Activated naive CD4-positive, alpha-beta T cell treated with anti-CD3 and anti-CD28 coated beads, Interleukin-2, amount 10 ng/mL, durations not matched to agents 7 days and 5 days (primary cell): ENCODE results near the gene HIPK2.
"Not testable (repeated sequence)": the region's sequence is repeated elsewhere in the genome, so short reads cannot be mapped to it uniquely, and the experiment has no call there.

Source experiments
- CTCF ChIA-PET: fragments of 350-600 bp; sonication (Branson Sonifier 250); formaldehyde crosslinking; loops from one replicate; lab custom pipeline; 2021; ENCODE audit warnings: antibody characterized with exemption; lab: Charles Lee
- DNase-seq: peaks from one replicate; pipeline ENCODE4 v3.0.0-alpha.2; 2020
- H3K27ac Mint-ChIP-seq: one replicate; pipeline ENCODE4 v1.8.0; 2021; ENCODE audit warnings: mild to moderate bottlenecking, moderate library complexity, mixed read lengths
- H3K27me3 Mint-ChIP-seq: one replicate; pipeline ENCODE4 v1.8.0; 2021; ENCODE audit warnings: mild to moderate bottlenecking, mixed read lengths
- H3K36me3 Mint-ChIP-seq: one replicate; pipeline ENCODE4 v1.8.0; 2021; ENCODE audit warnings: mixed read lengths
- H3K4me1 Mint-ChIP-seq: one replicate; pipeline ENCODE4 v1.8.0; 2021; ENCODE audit warnings: mixed read lengths
- H3K4me3 Mint-ChIP-seq: one replicate; pipeline ENCODE4 v1.8.0; 2021; ENCODE audit warnings: mild to moderate bottlenecking, moderate library complexity, mixed read lengths
- H3K9me3 Mint-ChIP-seq: one replicate; pipeline ENCODE4 v1.8.0; 2021; ENCODE audit warnings: mixed read lengths

Gene HIPK2

GRCh38 chr7:139559364-139560105, 218.3 kb downstream of the HIPK2 start:
- H3K9me3 Mint-ChIP-seq = no peaks in the 10 kb centered on the region
- no peak overlapping the region for H3K27ac Mint-ChIP-seq
- no peaks in the 10 kb centered on the region for H3K36me3 Mint-ChIP-seq
- no peak for DNase-seq
- peaks cover 2% of the 10 kb centered on the region for H3K4me1 Mint-ChIP-seq
- H3K27me3 Mint-ChIP-seq = peaks cover 24% of the 10 kb centered on the region
- H3K4me3 Mint-ChIP-seq = no peak overlapping the region
- CTCF ChIA-PET = no interaction called here

DNA sequence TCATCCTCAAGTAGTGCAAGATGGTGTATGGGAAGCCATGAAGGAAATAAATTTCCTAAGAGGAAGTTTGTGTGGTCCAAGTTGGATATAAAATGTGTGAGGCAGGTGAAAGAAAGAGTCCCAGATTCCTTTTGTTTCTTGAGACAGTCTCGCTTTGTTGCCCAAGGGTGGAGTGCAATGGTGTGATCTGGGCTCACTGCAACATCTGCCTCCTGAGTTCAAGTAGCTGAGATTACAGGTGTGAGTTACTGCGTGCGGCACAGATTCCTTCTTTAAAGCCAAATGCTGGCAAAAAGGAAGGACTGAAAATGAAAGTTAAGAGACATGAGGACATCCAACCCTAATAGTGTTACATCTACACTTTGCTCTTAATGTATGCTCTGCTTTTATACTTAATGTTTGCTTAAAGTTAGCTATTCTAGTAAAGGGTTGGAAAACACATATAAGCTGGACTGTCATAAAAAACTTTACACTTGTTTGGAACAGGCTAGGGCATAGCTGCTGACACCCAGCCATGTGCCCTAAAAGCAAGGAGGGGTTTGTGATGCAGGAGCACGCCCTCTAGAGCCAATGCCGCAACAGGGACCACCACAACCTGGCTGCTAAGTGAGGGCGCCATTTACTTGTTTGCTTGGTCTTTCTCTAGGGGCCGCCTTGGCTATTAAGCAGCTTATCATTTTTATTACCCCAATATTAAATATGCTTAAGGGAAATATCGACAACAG, 219.8 kb downstream of the HIPK2 start:
- DNase-seq = no peak
- CTCF ChIA-PET = no interaction called here
- peaks cover 37% of the 10 kb centered on the region for H3K27me3 Mint-ChIP-seq

GRCh38 chr7:139553991-139554700, 223.7 kb downstream of the HIPK2 start:
- H3K27ac Mint-ChIP-seq = not testable (repeated sequence)

More for the DNA sequence above, 219.8 kb downstream of the HIPK2 start:
- H3K4me3 Mint-ChIP-seq = no peak overlapping the region
- H3K9me3 Mint-ChIP-seq = no peaks in the 10 kb centered on the region
- no peaks in the 10 kb centered on the region for H3K4me1 Mint-ChIP-seq
- H3K36me3 Mint-ChIP-seq = no peaks in the 10 kb centered on the region
- H3K27ac Mint-ChIP-seq = no peak overlapping the region

GRCh38 chr7:139548302-139549028, 229.3 kb downstream of the HIPK2 start:
- Mint-ChIP-seq H3K36me3 (no peaks in the 10 kb centered on the region), H3K4me1 (no peaks in the 10 kb centered on the region), H3K27me3 (peaks cover 10% of the 10 kb centered on the region), H3K9me3 (no peaks in the 10 kb centered on the region), H3K4me3 (no peak overlapping the region), H3K27ac (no peak overlapping the region)
- CTCF ChIA-PET = interaction anchor here (1.6 kb wide), 1 partner anchor 15 kb away, joined by 3 read pairs; no protein-coding TSS in a partner anchor
- DNase-seq = no peak

More at GRCh38 chr7:139553991-139554700, 223.7 kb downstream of the HIPK2 start:
- not testable (repeated sequence) for H3K4me1 Mint-ChIP-seq, DNase-seq, H3K36me3 Mint-ChIP-seq, H3K4me3 Mint-ChIP-seq, H3K9me3 Mint-ChIP-seq
- peaks cover 38% of the 10 kb centered on the region for H3K27me3 Mint-ChIP-seq
- CTCF ChIA-PET = interaction anchor here (0.6 to 0.7 kb wide), 2 partner anchors 70 to 427 kb away, joined by 3 read pairs; partner anchors contain the start of gene KLRG2

GRCh38 chr7:139544645-139545044, 233.2 kb downstream of the HIPK2 start:
- Mint-ChIP-seq H3K4me1 (no peaks in the 10 kb centered on the region), H3K9me3 (no peaks in the 10 kb centered on the region), H3K27ac (no peak overlapping the region), H3K27me3 (peaks cover 3% of the 10 kb centered on the region), H3K4me3 (no peak overlapping the region), H3K36me3 (no peaks in the 10 kb centered on the region)
- no peak for DNase-seq
- CTCF ChIA-PET = no interaction called here

GRCh38 chr7:139543801-139544603, 233.8 kb downstream of the HIPK2 start:
- Mint-ChIP-seq H3K4me1 (no peaks in the 10 kb centered on the region), H3K9me3 (no peaks in the 10 kb centered on the region), H3K4me3 (no peak overlapping the region), H3K27me3 (peaks cover 3% of the 10 kb centered on the region), H3K36me3 (no peaks in the 10 kb centered on the region), H3K27ac (no peak overlapping the region)
- CTCF ChIA-PET = no interaction called here
- no peak for DNase-seq

DNA sequence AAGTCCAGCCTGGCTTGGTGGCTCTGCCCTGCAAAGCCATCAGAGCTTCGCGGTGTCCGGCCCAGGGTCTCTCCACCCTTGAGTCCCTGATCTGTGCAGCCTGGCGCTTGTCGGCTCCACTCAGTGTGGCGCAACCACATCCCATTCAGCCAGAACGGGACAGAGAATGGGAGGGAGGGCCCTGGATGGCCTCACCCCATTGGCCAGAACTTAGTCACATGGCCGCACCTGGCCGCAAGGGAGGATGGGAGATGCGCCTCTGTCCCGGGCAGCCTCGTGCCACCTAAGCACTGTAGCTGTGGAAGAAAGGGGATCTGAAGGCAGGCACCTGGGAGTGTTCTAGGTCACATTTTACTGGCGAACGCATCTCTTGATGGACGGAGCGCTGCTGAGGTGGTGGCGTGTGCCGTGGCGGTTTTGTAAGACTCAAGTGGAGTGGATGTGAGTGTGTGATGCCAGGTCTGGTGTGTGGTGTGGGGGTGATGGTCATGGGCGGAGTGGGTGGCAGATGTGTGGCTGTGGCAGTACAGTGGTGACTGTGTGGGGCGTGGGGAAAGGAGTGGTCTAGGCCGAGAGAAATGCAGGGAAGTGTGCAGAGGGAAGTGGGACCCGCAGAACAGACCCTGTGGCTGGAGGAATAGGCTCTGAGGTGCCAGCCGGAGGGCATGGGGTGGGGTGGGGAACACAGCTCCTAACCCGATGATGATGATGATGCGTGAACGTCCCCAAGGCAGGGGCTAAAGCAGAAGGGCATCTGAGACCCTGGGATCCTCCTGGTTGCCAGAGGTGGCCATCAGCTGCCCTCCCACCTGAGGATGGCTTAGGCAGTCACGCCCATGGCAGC, 235.3 kb downstream of the HIPK2 start:
- Mint-ChIP-seq H3K4me3 (no peak overlapping the region), H3K36me3 (no peaks in the 10 kb centered on the region), H3K27ac (no peak overlapping the region), H3K4me1 (no peaks in the 10 kb centered on the region), H3K27me3 (peaks cover 3% of the 10 kb centered on the region), H3K9me3 (no peaks in the 10 kb centered on the region)
- CTCF ChIA-PET = no interaction called here
- DNase-seq = no peak

DNA sequence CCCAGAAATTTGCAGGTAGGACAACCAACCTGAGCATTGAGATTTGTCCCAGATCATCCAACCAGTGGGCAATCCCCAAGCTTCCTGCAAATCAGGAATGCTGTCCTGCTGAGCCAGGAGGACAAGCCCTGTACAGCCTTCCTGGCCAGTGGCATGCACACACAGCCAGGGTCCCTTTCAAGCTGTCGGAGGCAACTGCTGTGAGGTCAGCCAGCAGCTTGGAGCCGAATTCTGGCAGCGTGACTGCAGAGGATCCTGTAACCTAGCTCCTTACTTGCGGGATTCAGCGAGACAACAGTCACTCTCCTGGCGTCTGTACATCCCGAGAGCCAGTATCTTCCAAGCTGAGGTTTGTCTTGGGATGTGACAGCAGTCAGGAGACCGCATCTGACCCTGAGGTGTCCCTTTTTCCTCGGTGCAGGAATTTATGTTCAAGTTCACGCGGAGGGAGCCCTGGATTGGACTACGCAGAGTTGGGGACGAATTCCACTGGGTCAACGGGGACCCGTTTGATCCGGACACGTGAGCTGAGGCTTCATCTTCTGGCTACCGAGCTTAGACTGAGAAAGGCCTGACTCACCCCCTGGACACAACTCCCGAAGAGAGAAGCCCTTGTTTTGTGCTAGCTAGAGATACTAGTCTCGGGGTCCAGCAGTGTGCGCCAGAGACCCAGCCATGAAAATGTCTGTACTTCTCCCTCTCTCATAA, 236.0 kb downstream of the HIPK2 start:
- Mint-ChIP-seq H3K27ac (no peak overlapping the region), H3K4me3 (no peak overlapping the region), H3K9me3 (no peaks in the 10 kb centered on the region), H3K4me1 (no peaks in the 10 kb centered on the region), H3K27me3 (peaks cover 3% of the 10 kb centered on the region), H3K36me3 (no peaks in the 10 kb centered on the region)
- CTCF ChIA-PET = no interaction called here
- DNase-seq = no peak

GRCh38 chr7:139540203-139540602, 237.6 kb downstream of the HIPK2 start:
- Mint-ChIP-seq H3K27me3 (peaks cover 7% of the 10 kb centered on the region), H3K4me3 (no peak overlapping the region), H3K4me1 (no peaks in the 10 kb centered on the region), H3K27ac (no peak overlapping the region), H3K9me3 (no peaks in the 10 kb centered on the region), H3K36me3 (no peaks in the 10 kb centered on the region)
- DNase-seq = no peak
- CTCF ChIA-PET = no interaction called here

GRCh38 chr7:139538881-139539635, 238.7 kb downstream of the HIPK2 start:
- Mint-ChIP-seq H3K9me3 (no peaks in the 10 kb centered on the region), H3K27ac (no peak overlapping the region), H3K4me3 (no peak overlapping the region), H3K36me3 (no peaks in the 10 kb centered on the region), H3K27me3 (peaks cover 9% of the 10 kb centered on the region), H3K4me1 (no peaks in the 10 kb centered on the region)
- CTCF ChIA-PET = no interaction called here
- DNase-seq = no peak

DNA sequence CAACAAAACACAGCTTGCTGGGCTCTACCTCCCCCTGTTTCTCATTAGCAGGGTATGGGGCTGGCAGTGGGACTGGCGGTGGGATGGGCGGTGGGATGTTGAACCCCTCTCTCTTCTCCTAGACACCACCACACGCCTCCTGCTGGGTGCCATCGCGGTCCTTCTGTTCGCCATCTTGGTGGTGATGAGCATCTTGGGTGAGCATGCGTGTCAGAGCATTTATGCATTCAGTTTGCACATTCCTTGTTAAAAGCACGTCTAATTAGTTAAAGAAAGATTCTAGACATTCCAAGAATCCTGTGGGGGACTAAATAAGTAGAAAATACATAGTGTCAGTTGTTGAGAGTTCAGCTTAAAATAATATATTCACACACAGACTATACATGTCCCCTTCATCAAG, 241.6 kb downstream of the HIPK2 start:
- no peaks in the 10 kb centered on the region for H3K4me1 Mint-ChIP-seq
- H3K36me3 Mint-ChIP-seq = no peaks in the 10 kb centered on the region
- DNase-seq = no peak
- CTCF ChIA-PET = no interaction called here
- no peaks in the 10 kb centered on the region for H3K9me3 Mint-ChIP-seq
- H3K27me3 Mint-ChIP-seq = peaks cover 19% of the 10 kb centered on the region
- H3K27ac Mint-ChIP-seq = no peak overlapping the region
- H3K4me3 Mint-ChIP-seq = no peak overlapping the region
